ENCODE measurements around the gene FTH1.
"Not testable (repeated sequence)": the region's sequence is repeated elsewhere in the genome, so short reads cannot be mapped to it uniquely, and the experiment has no call there.

Gene FTH1

DNA sequence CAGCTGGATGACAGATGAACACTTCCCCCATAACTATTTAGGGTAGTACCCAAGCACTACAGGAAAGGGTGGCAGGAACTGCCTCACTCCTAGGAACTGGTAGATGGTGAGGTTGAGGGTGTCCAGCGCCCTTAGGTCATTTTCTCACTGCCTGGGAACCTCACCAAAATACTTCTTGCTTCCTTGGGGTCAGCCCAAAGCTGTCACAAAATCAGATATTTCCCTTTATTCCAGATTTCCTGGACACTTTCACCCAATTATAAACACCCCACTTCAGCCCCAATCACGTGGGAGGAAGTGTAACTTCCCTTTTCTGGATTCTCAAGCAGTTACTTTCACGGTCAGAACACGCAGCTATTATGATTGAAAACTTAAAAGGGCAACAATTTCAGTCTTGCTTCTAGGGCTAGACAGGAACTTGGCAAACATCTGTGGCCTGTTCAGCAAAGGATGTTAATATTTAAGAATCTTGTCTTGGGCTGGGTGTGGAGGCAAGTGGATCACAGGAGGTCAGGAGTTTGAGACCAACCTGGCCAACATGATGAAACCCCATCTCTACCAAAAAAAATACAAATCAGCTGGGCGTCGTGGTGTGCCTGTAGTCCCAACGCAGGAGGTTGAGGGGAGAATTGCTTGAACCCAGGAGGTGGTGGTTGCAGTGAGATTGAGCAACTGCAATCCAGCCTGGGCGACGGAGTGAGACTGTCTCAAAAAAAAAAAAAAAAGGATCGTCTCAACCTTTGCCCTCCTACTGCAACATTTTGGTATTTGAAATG, 4.0 kb downstream of the FTH1 start:
- DNase-seq (ENCODE audit: low spot score), result no peak

GRCh38 chr11:61963016-61963281, 4.5 kb downstream of the FTH1 start:
- no peak for DNase-seq (ENCODE audit: low spot score)

- DNase-seq (ENCODE audit: low spot score), result no peak
These were observed 5.0 kb downstream of the FTH1 start for GRCh38 chr11:61962213-61963015.

GRCh38 chr11:61961570-61962212, 5.7 kb downstream of the FTH1 start:
- no peak for DNase-seq (ENCODE audit: low spot score)

DNA sequence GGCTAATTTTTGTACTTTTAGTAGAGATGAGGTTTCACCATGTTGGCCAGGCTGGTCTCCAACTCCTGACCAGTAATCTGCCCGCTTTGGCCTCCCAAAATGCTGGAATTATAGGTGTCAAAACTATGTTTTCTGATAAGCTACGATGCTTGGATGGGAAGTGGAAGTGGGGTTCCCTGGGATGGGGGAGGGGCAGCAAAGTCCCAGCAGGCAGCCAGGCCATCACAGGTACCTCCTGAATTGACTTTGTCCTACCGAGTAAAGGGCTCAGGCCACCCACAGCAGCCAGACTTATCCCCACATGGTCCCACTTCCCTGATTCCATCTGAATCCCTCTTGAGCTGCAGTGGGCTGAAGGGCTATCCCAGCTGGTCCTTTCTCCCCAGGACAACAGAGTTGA, 6.9 kb downstream of the FTH1 start:
- DNase-seq (ENCODE audit: low spot score), result no peak

DNA sequence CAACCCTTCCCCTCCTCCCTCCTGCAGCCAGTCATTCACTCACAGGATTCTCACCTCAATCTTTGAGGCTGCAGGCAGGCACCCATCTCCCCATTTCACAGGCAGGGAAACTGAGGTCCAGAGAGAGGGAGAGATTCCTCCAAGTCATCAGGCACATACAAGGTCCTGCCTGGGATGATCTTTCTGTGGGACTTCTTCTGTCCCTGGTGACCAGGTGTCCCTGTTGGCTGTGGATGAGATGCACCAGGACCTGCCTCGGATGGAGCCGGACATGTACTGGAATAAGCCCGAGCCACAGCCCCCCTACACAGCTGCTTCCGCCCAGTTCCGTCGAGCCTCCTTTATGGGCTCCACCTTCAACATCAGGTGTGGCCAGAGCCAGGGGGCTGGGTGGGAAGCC, 7.8 kb downstream of the FTH1 start:
- DNase-seq (ENCODE audit: low spot score), result no peak

DNA sequence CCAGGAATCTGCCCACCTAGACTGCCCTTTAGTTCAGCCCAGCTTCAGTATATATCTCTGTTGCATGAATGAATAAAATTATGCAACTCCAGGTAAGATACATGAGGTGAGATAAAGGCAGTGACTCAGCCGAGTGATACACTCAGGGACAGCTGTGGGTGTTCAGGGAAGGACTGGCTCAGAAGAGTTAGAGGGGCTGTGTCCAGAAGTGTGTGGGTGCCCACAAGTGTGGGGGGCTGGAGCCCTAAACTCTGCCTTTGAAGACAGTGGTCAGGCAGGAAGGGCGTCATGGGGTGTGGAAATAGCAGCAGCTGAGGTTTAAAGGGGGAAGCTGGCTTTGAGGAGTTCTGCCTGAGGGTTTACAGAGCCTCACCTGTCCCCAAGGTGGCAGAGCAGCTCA, 8.3 kb downstream of the FTH1 start:
- no peak for DNase-seq (ENCODE audit: low spot score)

- DNase-seq (ENCODE audit: low spot score), result no peak
These were observed 8.8 kb downstream of the FTH1 start for GRCh38 chr11:61958590-61958989.

DNA sequence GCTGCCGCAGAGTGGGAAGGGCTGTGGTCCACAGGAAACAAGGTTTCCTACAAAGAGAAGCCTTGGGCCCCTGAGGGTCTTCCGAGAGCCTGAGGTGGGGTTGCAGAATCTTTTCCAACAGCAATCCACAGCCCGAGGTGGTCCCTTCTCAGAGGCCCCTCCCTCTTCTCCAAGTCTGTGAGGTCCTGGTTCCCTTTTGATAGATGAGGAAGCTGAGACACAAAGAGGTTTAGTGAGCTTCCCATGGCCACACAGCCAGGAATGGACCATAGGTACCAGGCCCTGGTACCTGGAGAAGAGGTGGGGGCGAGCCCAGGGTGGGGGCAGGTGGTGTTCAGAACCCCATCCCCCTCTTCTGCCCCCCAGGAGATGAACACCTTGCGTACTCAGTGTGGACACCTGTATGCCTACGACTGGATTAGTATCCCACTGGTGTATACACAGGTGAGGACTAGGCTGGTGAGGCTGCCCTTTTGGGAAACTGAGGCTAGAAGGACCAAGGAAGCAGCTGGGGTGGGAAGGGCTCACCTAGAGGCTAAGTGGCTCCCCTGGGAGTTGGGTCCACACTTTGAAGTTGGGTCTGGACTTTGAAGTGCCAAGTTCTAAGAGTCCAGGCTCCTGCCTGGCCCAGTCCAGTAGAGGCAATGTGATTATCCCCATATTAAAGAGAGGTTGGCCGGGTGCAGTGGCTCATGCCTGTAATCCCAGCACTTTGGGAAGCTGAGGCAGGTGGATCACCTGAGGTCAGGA, 10.2 kb downstream of the FTH1 start:
- no peak for DNase-seq (ENCODE audit: low spot score)

GRCh38 chr11:61956191-61957020, 11.0 kb downstream of the FTH1 start:
- no peak for DNase-seq (ENCODE audit: low spot score)

DNA sequence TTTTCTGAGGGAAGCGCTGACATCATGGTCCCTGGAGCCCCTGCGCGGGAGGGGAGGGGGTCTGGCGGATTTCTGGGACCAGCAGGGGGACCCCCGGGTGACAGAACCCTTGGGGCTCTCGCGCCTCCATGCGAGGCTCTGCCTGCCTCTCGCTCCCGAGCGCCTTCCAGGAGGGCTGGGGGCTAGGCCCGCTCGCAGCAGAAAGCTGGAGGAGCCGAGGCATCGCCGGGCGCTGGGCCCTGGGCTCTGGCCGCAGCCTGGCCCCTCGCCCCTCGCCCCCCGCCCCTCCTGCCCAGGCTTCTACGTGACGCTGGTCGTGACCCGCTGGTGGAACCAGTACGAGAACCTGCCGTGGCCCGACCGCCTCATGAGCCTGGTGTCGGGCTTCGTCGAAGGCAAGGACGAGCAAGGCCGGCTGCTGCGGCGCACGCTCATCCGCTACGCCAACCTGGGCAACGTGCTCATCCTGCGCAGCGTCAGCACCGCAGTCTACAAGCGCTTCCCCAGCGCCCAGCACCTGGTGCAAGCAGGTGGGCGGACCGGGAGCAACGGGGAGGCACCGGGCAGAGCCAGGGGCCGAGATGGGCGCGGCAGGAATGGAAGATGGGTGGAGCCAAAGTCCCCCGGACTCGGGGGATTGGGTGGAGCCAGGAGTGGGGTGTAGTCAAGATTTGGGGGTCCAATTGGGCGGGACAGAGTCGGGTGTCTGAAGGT, 11.9 kb downstream of the FTH1 start:
- no peak for DNase-seq (ENCODE audit: low spot score)

- DNase-seq (ENCODE audit: low spot score), result no peak
These were observed 12.5 kb downstream of the FTH1 start for GRCh38 chr11:61954851-61955421.

DNA sequence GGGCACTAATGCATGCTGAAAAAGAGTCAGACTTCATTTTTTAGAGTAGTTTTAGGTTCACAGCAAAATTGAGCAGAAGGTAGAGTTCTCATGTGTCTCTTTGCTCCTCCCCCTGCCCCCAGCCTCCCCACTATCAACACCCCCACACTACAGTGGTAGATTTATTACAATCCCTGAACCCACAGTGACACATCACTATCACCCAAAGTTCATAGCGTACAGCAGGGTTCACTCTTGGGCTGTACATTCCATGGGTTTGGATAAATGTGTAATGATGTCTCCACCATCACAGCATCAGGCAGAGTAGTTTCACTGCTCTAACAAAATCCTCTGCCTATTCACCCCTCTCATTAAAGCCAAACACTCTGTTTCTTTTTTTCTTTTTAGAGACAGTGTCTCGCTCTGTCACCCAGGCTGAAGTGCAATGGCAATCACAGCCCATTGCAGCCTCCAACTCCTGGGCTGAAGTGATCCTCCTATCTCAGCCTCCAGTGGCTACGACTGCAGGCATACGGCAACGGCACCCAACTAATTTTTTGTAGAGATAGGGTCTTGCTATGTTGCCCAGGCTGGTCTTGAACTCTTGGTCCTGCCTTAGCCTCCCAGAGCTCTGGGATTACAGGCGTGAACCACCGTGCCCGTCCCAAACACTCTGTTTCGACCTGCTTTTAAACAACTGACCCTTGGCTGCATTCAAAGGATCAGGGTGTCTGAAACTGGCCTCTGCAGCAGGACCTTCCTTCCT, 13.2 kb downstream of the FTH1 start:
- no peak for DNase-seq (ENCODE audit: low spot score)

- DNase-seq (ENCODE audit: low spot score), result not testable (repeated sequence)
These were observed 13.8 kb downstream of the FTH1 start for GRCh38 chr11:61953632-61954031.

- no peak for DNase-seq (ENCODE audit: low spot score)
These were observed 14.6 kb downstream of the FTH1 start for GRCh38 chr11:61952882-61953281.

GRCh38 chr11:61951484-61952135, 15.8 kb downstream of the FTH1 start:
- DNase-seq (ENCODE audit: low spot score), result no peak

DNA sequence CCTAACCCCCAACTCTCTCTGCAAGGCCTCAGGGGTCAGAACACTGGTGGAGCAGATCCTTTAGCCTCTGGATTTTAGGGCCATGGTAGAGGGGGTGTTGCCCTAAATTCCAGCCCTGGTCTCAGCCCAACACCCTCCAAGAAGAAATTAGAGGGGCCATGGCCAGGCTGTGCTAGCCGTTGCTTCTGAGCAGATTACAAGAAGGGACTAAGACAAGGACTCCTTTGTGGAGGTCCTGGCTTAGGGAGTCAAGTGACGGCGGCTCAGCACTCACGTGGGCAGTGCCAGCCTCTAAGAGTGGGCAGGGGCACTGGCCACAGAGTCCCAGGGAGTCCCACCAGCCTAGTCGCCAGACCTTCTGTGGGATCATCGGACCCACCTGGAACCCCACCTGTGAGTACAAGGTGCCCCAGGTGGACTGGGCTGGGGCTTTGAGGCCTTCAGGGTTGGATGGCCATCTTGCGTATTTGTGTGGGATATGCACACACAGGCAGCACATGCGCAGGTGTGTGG, 17.3 kb downstream of the FTH1 start, which contains the start of gene BEST1:
Gene BEST1 (plus strand): TSS at position 317 of the 513 bp plus-strand sequence. CDS start 1,456 bp downstream, outside the sequence.
- DNase-seq (ENCODE audit: low spot score), result no peak

GRCh38 chr11:61949169-61950034, 18.0 kb downstream of the FTH1 start:
- DNase-seq (ENCODE audit: low spot score), result no peak
